Measurements from ENCODE around the gene KCND3.

DNA sequence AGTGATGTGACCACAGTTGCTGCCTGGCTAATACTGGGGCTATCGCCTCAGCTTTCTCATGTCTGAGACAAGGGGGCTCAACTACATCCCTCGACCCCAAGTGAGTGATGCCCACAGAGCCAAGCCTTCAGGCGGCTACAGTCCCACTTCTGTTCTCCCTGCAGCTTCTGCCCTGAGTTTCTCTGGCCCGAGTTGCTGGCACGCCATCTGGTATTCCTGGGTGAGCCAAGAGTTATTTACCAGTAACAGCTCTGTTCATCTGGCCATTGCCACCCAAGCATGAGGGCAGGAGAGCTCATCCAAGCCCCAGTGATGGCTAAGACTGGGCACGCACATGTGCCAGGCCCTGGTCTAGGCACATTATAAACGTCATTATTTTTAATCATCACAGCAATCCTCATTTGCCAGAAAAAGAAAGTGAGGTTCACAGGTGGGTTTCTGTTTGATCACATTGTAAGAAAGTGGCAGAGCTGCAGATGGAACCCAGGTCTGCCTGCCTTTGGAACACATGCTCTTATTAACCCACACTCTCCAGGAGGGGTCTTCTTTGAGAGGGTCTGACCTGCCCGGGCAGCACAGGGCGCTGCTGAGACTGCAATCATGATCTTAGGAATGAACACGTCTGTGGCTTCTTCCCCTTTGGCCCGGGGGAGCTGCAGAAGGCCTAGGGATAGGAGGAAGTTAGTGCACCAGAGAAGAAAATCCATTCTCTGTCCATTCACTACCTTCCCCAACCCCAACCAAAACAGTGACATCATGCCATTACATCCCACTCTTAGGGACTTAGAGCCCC lies 27.5 kb downstream of the KCND3 start:
- TF ChIP-seq CTCF (IDR thresholded peaks at IDR 0.05; ENCODE audit: low read depth, low read length, missing input control), result no peak
- no peak for TF ChIP-seq RXRA (IDR thresholded peaks at IDR 0.05)
- TF ChIP-seq, protein P1, sequence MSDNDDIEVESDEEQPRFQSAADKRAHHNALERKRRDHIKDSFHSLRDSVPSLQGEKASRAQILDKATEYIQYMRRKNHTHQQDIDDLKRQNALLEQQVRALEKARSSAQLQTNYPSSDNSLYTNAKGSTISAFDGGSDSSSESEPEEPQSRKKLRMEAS (IDR thresholded peaks at IDR 0.05), result no peak
